HG03025 (cell line): ENCODE data around the gene HYAL1.
A peak's percentile ranks its signal among the peaks of the same experiment; 100 is the strongest.

Experiments
- ATAC-seq: cut with Tn5 transposase; IDR thresholded peaks from one replicate; pipeline ENCODE4 v1.9.1; 2021; ENCODE audit warnings: mild to moderate bottlenecking, moderate library complexity; ENCODE audit not compliant: unreplicated experiment, low FRiP score

The HYAL1 gene

DNA sequence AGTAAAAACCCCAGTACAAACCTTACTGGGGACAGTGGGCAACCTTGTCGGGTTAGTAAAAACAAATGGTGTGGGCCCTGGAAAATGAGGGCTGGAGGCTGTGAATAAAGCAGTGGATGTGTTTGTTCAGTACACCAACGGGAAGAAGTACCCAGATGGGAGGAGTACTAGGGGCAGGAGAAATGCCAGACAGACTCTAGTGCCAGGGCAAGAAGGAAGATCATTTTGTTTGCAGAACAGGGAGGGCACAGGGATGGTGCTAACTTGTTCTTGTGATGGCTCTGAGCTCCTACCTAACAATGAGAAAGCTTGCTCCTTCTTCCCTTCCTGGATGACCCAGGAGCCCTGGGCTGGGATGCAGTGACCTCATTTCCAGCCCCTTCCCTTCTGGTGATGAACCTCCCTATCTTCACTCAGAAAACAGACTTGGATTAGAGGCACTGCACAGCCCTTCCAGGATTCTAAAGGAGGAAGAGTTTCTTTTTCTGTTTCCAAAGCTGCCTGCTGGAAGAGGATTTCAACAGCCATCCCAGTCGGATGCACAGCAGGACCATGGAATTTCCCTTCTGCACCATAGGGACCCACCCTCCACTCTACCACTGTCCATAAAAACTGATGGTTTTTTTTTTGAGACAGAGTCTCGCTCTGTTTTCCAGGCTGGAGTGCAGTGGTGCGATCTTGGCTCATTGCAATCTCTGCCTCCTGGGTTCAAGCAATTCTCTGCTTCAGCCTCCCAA, 31.1 kb upstream of the HYAL1 start:
- no peak for ATAC-seq

DNA sequence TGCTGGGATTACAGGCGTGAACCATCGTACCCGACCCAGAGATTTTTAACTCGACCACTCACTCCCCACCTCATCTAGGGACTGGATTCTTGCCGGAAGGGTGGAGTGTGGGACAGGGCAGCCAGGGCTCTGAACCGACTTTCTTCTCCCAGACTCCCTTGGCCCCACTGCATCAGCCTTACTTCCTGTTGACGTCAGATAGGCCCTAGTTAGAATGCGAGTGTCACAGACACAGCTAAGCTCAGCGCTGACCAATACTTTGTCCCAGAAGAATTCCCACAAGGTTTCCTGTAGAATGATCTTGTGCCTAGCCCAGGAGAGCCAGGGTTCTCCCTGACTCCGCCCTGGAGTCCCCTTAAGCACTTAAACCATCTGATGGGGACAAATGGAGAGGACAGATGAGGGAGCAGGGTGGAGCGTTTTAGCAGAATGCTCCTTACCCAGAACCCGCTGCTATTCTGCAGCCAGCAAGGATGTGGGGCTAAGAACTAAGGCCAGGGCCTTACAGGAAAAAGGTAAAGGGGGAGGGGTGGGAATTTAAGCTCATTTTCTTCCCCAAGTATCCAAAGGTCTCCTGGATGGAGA, 30.5 kb upstream of the HYAL1 start:
- no peak for ATAC-seq

GRCh38 chr3:50331364-50331907, 28.1 kb upstream of the HYAL1 start:
- no peak for ATAC-seq

GRCh38 chr3:50330330-50330729, 27.0 kb upstream of the HYAL1 start:
- ATAC-seq = no peak

DNA sequence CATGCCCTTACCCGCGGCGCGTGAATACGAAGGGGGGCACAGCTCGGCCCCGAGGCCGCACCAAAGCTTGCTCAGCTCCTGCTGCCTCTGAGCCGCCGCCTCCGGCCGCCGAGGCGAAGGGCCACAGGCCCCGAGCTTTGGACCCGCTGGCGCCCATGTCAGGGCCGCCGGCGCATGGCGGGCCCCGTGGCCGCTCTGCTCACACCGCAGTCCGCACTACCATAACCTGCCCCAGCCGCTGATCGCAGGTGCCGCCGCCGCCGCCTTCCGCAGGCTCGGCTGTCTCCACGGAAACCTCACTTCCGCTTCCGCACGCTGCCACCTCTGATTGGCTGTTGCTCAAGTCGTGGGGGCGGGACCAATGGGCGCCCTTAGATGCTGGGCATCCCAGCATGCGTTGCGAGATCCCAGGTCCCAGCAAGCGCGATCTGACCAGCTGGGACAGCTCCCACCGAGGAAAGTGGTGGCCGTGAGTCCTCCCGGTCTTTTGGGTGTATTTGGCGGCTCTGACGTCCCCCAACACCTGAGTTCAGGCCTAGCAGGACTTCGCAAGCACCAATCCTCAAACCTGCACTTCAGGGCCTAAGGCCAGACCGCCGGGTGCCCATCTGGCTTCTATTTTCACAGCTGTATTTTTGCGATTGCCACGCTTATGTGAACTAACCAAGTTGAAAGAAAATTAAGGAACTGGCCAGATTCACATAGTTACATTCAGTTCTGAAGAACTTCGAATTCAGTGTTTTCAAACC, 24.7 kb upstream of the HYAL1 start, which contains the start of gene TUSC2:
TUSC2 (minus strand) TSS at position 281 of the 749 bp plus-strand sequence; CDS start at position 157, 124 bp downstream.
- peak; percentile 81 for ATAC-seq

- ATAC-seq = no peak
Observed at GRCh38 chr3:50327129-50327528, 23.8 kb upstream of the HYAL1 start.

DNA sequence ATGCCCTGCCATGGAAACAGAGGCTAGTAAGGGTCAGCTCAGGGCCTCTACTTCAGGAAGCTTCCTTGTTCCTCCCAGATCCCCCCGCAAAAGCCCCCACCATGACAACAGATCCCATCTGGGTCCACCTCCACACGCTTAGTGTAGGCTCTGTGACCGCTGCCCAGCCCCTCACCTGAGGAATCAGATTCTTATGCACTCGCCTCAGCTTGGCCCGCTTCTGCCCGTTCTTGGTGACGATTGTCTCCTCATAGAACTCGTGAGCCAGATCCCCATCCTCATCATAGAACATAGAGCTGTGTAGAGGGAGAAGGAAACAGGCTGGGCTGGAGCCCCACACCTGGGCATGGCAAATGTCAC, 22.8 kb upstream of the HYAL1 start:
- no peak for ATAC-seq

GRCh38 chr3:50325497-50326181, 22.3 kb upstream of the HYAL1 start:
- ATAC-seq = no peak

DNA sequence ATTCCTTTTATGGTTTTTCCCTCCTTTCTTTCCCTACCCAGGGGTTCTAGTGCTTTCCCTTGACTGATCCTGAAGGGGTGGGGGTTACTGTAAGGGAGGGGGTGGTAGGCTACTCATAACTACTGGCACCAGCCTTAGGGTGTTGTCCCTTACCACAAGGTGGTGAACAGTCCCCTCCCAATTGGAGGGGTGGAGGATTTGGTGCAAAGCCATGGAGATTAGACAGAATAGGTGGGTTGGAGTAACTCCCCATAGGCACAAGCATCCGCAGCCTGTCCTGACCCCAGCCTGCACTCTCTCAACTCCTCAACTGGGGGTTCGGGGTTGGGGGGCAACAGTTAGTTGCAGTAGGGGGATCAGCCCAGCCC, 21.7 kb upstream of the HYAL1 start:
- ATAC-seq = no peak

- ATAC-seq = no peak
Observed at GRCh38 chr3:50324351-50325112, 21.2 kb upstream of the HYAL1 start.

GRCh38 chr3:50323614-50324199, 20.3 kb upstream of the HYAL1 start:
- no peak for ATAC-seq

DNA sequence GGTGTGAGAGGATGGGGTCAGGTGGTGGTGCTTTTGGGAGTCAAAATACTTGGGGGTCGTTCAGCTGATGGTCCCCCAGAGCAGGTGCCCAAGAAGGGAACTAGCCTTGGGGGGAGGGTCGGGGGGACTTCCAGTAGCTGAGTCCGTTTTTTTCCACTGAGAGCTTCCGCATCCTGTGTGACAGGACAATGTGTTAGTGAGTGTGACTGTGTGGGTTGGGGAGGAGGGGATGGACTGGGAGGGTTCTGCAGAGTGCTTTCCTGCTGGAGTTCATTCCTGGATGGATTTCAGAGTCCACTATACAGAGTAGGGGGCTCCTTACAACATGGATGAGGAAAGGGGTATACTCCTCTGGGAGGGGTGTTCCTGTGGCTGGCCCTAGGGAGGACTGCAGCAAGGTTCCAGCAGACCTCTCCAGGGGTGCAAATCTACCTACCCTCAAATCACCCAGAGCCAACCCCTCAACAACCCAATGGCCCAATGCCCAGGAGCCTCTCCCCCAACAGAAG, 19.8 kb upstream of the HYAL1 start:
- no peak for ATAC-seq

GRCh38 chr3:50322386-50323091, 19.2 kb upstream of the HYAL1 start, which contains the start of gene HYAL2:
Gene HYAL2 (minus strand): TSS chr3:50322745. CDS start chr3:50320489, 2,256 bp downstream.
- no peak for ATAC-seq

DNA sequence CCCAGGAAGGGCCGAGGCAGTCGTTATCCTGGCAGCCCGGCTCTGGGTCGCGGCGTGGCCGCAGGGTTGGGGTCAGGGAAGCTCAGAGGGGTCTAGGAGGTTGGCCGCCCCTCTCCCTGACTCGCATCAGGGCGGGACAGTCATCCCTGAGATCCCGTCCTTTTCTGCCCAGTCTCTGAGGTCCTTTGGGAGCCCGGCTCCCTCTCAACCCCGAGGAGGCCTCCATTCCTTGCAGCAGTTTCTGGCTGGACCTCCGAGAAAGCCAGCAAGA, 18.7 kb upstream of the HYAL1 start:
- no peak for ATAC-seq

DNA sequence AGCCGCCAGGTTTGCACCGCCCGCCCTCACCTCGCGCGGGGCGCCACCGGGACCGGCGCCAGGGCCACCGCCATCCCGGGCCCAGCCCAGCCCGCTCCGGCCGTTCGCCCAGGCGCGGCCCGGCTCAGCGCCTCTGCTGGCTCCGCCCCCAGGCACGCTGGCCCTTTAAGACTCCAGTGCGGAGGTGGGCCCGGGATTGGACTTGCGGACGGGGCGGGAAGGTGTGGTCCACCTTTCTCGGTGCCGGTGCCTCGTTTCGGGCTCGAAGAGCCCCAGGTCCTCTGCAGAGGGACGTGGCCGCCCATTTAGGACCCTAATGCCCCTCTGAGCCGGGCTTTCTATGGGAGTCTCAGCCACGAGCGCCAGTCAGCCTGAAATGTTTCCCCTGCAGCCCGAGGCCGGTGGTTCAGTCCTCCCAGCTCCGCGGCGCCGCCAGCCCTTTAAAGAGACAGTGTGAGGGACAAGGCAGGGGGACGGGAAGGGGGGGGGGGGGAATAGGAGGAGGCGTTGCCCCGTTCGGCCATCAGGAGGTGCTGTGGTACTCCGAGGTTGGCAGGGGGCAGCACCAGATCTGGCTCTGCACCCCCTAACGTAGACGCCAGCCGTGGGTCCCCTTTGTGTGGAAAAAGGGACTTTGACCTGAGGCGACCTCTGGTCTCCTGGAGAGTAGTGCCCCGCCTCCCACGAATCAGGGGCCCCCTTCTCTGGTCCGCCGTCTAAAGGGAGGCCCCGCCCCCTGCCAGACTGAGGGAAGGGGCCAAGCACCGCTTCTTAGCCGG, 18.2 kb upstream of the HYAL1 start:
- peak; percentile 74 for ATAC-seq

DNA sequence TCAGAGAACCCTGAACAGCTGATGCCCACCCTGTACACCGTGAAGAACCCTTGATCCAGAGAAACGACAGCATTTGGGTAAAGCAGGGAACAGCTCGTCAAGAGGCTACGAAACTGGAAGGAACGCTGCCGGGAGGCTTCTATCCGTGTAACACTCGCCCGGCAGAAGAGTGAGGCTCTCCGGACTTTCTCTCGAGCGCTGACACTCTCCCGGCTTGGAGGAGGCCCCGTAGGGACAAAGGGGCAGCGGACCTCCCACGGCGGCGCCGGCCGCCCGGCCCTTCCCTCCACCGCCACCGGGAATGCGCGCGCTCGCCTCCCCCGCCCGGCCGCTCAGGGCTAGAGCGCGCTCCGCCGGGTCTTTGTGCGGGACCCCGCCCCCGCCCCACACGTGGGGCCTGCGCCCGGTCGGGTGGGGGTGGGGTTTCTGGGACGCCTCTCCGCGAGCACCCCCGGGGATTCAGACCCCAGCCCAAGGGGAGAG, 17.5 kb upstream of the HYAL1 start:
- ATAC-seq = peak; percentile 49

DNA sequence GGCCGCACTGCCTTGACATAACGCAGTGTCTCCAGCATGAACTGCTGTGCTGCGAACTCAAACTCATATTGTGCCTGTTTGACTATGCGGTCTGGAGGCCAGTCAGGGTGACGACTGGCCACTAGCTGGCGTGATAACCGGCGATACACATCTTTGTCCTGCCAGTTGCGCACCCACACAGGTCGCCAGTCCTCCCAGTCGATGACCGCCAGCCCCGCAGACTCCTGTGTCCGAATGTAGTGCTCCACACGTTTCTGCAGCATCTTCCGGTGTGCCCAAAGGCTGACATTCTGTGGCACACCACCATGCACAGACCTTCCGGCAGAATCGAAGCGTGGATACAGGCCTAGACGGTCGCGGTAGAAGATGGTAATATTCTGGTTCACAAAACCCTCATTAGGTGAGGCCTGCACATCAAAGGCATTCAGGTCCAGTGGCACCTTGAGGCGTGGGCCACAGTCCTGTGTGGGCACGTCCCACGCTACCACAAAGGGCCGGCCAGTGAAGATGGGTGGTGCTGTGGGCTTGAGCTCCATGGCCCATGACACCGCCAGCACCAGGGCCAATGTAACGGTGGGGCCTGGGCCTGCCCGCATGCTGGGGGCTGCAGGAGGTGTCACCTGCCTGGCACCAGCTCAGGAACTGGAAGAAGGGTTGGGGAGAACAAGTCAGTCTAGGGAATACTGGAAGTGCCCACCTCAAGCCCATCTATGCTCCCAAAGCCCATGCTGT, 16.7 kb upstream of the HYAL1 start:
- ATAC-seq = no peak
